Measurements from ENCODE around the gene TTC27. TPM values are rescaled to one million over a fixed set of nuclear protein-coding genes. Genes with fewer than 3 reads are reported as not detected.

The TTC27 gene
- total RNA-seq, 6 donors from 2014 or later: 9.4 to 24.0 (median 12.3) TPM

DNA sequence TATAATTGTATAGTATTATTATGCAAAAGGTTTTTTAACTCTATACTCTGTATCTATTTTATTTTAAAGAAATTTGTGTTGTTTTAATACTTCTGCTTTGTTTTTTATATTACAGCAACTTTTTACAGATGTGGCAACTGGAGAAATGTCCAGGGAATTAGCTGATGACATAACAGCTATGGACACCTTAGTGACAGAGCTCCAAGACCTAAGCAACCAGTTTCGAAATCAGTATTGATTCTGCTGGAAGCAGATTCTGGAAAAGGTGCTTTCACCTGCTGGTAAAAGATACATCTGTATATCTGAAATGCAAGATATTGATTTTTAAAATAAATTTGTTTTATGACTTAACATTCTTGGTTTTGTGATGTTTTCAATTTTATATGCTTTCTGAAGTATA lies 192.9 kb downstream of the TTC27 start:
- DNase-seq (no peak), ATAC-seq (ENCODE audit: low FRiP score in 2 of 2) (no peak)
- no peaks in the 10 kb centered on the region for H3K9me3 ChIP-seq
- H3K27ac ChIP-seq: no peak overlapping the region
- no peaks in the 10 kb centered on the region for H3K27me3 ChIP-seq
- H3K36me3 ChIP-seq: peaks cover 0 to 7% (median 0%) of the 10 kb centered on the region in 4 donors
- H3K4me3 ChIP-seq: no peak overlapping the region
- WGBS, 2 donors: 91% methylated on average over 1 of the region's 1 CpG
- peaks cover 0 to 5% (median 2%) of the 10 kb centered on the region in 4 donors for H3K4me1 ChIP-seq
- TF ChIP-seq EP300 (IDR thresholded peaks at IDR 0.05) (no peak), POLR2A (IDR thresholded peaks at IDR 0.05) (no peak), POLR2AphosphoS5 (IDR thresholded peaks at IDR 0.05) (no peak)
- TF ChIP-seq, protein P1, sequence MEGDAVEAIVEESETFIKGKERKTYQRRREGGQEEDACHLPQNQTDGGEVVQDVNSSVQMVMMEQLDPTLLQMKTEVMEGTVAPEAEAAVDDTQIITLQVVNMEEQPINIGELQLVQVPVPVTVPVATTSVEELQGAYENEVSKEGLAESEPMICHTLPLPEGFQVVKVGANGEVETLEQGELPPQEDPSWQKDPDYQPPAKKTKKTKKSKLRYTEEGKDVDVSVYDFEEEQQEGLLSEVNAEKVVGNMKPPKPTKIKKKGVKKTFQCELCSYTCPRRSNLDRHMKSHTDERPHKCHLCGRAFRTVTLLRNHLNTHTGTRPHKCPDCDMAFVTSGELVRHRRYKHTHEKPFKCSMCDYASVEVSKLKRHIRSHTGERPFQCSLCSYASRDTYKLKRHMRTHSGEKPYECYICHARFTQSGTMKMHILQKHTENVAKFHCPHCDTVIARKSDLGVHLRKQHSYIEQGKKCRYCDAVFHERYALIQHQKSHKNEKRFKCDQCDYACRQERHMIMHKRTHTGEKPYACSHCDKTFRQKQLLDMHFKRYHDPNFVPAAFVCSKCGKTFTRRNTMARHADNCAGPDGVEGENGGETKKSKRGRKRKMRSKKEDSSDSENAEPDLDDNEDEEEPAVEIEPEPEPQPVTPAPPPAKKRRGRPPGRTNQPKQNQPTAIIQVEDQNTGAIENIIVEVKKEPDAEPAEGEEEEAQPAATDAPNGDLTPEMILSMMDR (IDR thresholded peaks at IDR 0.05): no peak

- Histone ChIP-seq H3K9me3 (peaks cover 0 to 4% (median 0%) of the 10 kb centered on the region in 4 donors), H3K36me3 (peaks cover 0 to 3% (median 0%) of the 10 kb centered on the region in 4 donors), H3K4me3 (no peak overlapping the region), H3K27ac (no peak overlapping the region), H3K27me3 (no peaks in the 10 kb centered on the region), H3K4me1 (peaks cover 0 to 5% (median 2%) of the 10 kb centered on the region in 4 donors)
- TF ChIP-seq POLR2AphosphoS5 (IDR thresholded peaks at IDR 0.05) (no peak), POLR2A (IDR thresholded peaks at IDR 0.05) (no peak)
- TF ChIP-seq, protein P1 (IDR thresholded peaks at IDR 0.05): no peak
- 90 to 98% methylated on average over 3 of the region's 3 CpGs for WGBS, 2 donors
- ATAC-seq (ENCODE audit: low FRiP score in 2 of 2) (no peak), DNase-seq (no peak)
These were observed 196.4 kb downstream of the TTC27 start for GRCh38 chr2:32824070-32824809.

GRCh38 chr2:32825291-32825712 lies 197.5 kb downstream of the TTC27 start:
- no peak overlapping the region for H3K4me3 ChIP-seq

GRCh38 chr2:32830196-32830595 lies 202.3 kb downstream of the TTC27 start:
- H3K4me3 ChIP-seq: no peak overlapping the region
- H3K36me3 ChIP-seq: no peaks in the 10 kb centered on the region
- WGBS, 2 donors: 86 to 93% methylated on average over 1 of the region's 1 CpG
- ATAC-seq (ENCODE audit: low FRiP score in 2 of 2) (no peak), DNase-seq (no peak)
- H3K27ac ChIP-seq: no peak overlapping the region
- no peaks in the 10 kb centered on the region for H3K27me3 ChIP-seq
- peaks cover 0 to 5% (median 0%) of the 10 kb centered on the region in 4 donors for H3K9me3 ChIP-seq
- H3K4me1 ChIP-seq: peaks cover 0 to 2% (median 0%) of the 10 kb centered on the region in 4 donors
- TF ChIP-seq POLR2AphosphoS5 (IDR thresholded peaks at IDR 0.05) (no peak), POLR2A (IDR thresholded peaks at IDR 0.05) (no peak), EP300 (IDR thresholded peaks at IDR 0.05) (no peak)
- TF ChIP-seq, protein P1 (IDR thresholded peaks at IDR 0.05): no peak

More at GRCh38 chr2:32825291-32825712, 197.5 kb downstream of the TTC27 start:
- H3K4me1 ChIP-seq: peaks cover 0 to 5% (median 2%) of the 10 kb centered on the region in 4 donors
- ATAC-seq (ENCODE audit: low FRiP score in 2 of 2) (no peak), DNase-seq (no peak)
- peaks cover 0 to 5% (median 0%) of the 10 kb centered on the region in 4 donors for H3K9me3 ChIP-seq
- H3K36me3 ChIP-seq: no peaks in the 10 kb centered on the region
- H3K27me3 ChIP-seq: no peaks in the 10 kb centered on the region
- TF ChIP-seq, protein P1 (IDR thresholded peaks at IDR 0.05): no peak
- TF ChIP-seq EP300 (IDR thresholded peaks at IDR 0.05) (no peak), POLR2A (IDR thresholded peaks at IDR 0.05) (no peak), POLR2AphosphoS5 (IDR thresholded peaks at IDR 0.05) (no peak)
- no peak overlapping the region for H3K27ac ChIP-seq
- WGBS, 2 donors: 45 to 54% methylated on average over 6 of the region's 6 CpGs
